PFSK-1 (cell line): ENCODE measurements around the gene NTN1.

ENCODE experiments used
- FOXP2 ChIP-seq: optimal IDR thresholded peaks from 2 replicates; pipeline ENCODE3; 2011; ENCODE audit warnings: borderline replicate concordance, control low read depth, inconsistent platforms; ENCODE audit not compliant: insufficient read depth; ENCODE audit errors: extremely low read length, extremely low read depth
- POLR2AphosphoS5 ChIP-seq: IDR thresholded peaks from 2 replicates; pipeline ENCODE4 v1.6.1; 2012; ENCODE audit warnings: low read depth, mild to moderate bottlenecking, control low read depth, low read length, moderate library complexity
- REST ChIP-seq, 2 experiments: IDR thresholded peaks; 2 replicates each; pipeline versions ENCODE4 v1.6.1 to v1.8.0; 2011 to 2012; ENCODE audit warnings: low read depth in 2 of 2, low read length in 2 of 2, control low read depth in 1 of 2, inconsistent platforms in 1 of 2, mild to moderate bottlenecking in 1 of 2, moderate library complexity in 1 of 2; ENCODE audit not compliant: insufficient read depth in 1 of 2
- SIN3A ChIP-seq: IDR thresholded peaks from 2 replicates; pipeline ENCODE4 v1.6.1; 2012; ENCODE audit warnings: mild to moderate bottlenecking, low read length, moderate library complexity, borderline replicate concordance; ENCODE audit not compliant: insufficient read depth
- TAF1 ChIP-seq: IDR thresholded peaks from 2 replicates; pipeline ENCODE4 v1.6.1; 2012; ENCODE audit warnings: low read length, control low read depth, borderline replicate concordance; ENCODE audit not compliant: insufficient read depth

The NTN1 gene

GRCh38 chr17:9174779-9175574 is 153.7 kb downstream of the NTN1 start:
- TF ChIP-seq REST (IDR thresholded peaks at IDR 0.05; ENCODE audit: insufficient read depth in 1 of 2, low read depth in 2 of 2, low read length in 2 of 2), result no peak
- TF ChIP-seq POLR2AphosphoS5, result no peak
- no peak for TF ChIP-seq SIN3A
- no peak for TF ChIP-seq TAF1
- no peak for TF ChIP-seq FOXP2

- TF ChIP-seq TAF1 (no peak), FOXP2 (no peak), REST (IDR thresholded peaks at IDR 0.05; ENCODE audit: insufficient read depth in 1 of 2, low read depth in 2 of 2, low read length in 2 of 2) (no peak), SIN3A (no peak), POLR2AphosphoS5 (no peak)
Observed at GRCh38 chr17:9175700-9176467, 154.6 kb downstream of the NTN1 start.

GRCh38 chr17:9177212-9177611 is 155.9 kb downstream of the NTN1 start:
- TF ChIP-seq SIN3A (no peak), TAF1 (no peak), FOXP2 (no peak), POLR2AphosphoS5 (no peak), REST (IDR thresholded peaks at IDR 0.05; ENCODE audit: insufficient read depth in 1 of 2, low read depth in 2 of 2, low read length in 2 of 2) (no peak)

GRCh38 chr17:9178319-9178718 is 157.0 kb downstream of the NTN1 start:
- no peak for TF ChIP-seq FOXP2

- no peak for TF ChIP-seq POLR2AphosphoS5
- TF ChIP-seq REST (IDR thresholded peaks at IDR 0.05; ENCODE audit: insufficient read depth in 1 of 2, low read depth in 2 of 2, low read length in 2 of 2), result no peak
- no peak for TF ChIP-seq FOXP2
- no peak for TF ChIP-seq TAF1
- no peak for TF ChIP-seq SIN3A
Observed at GRCh38 chr17:9179602-9180001, 158.3 kb downstream of the NTN1 start.
